KMS-11 (cell line): ENCODE data around the gene C1orf226.
A peak's percentile ranks its signal among the peaks of the same experiment; 100 is the strongest.

Experiments used
- H2AFZ ChIP-seq: fragments of 200-600 bp; sonication (generic); 2 replicates; pipeline ENCODE4 v1.6.1; 2016; ENCODE audit warnings: antibody characterized with exemption, mixed run types, low read depth
- H3K27ac ChIP-seq: fragments of 200-600 bp; sonication (generic); 2 replicates; pipeline ENCODE4 v1.6.1; 2016; ENCODE audit warnings: mild to moderate bottlenecking, mixed run types
- H3K27me3 ChIP-seq: fragments of 200-600 bp; sonication (generic); 2 replicates; pipeline ENCODE4 v1.6.1; 2017; ENCODE audit warnings: mild to moderate bottlenecking, low read depth, mixed run types, moderate library complexity; ENCODE audit not compliant: insufficient read depth
- H3K36me3 ChIP-seq: fragments of 200-600 bp; sonication (generic); 2 replicates; pipeline ENCODE4 v1.6.1; 2017; ENCODE audit warnings: mild to moderate bottlenecking, mixed run types; ENCODE audit not compliant: insufficient read depth
- H3K4me1 ChIP-seq: fragments of 200-600 bp; sonication (generic); 2 replicates; pipeline ENCODE4 v1.6.1; 2016; ENCODE audit warnings: mild to moderate bottlenecking, low read depth, mixed run types; ENCODE audit not compliant: poor library complexity, severe bottlenecking
- H3K4me2 ChIP-seq: fragments of 200-600 bp; sonication (generic); 2 replicates; pipeline ENCODE4 v1.7.0; 2016; ENCODE audit warnings: mild to moderate bottlenecking, mixed run types
- H3K4me3 ChIP-seq: fragments of 200-600 bp; sonication (generic); IDR thresholded peaks from 2 replicates; pipeline ENCODE4 v1.6.1; 2017; ENCODE audit warnings: low read depth, low read length, mixed read lengths; ENCODE audit not compliant: insufficient read depth
- H3K79me2 ChIP-seq: fragments of 200-600 bp; sonication (generic); 2 replicates; pipeline ENCODE4 v1.6.1; 2016; ENCODE audit warnings: low read depth, mixed run types; ENCODE audit not compliant: insufficient read depth
- H3K9ac ChIP-seq: fragments of 200-600 bp; sonication (generic); 2 replicates; pipeline ENCODE4 v1.6.1; 2016; ENCODE audit warnings: mild to moderate bottlenecking, mixed run types
- H4K20me1 ChIP-seq: fragments of 200-600 bp; sonication (generic); 2 replicates; pipeline ENCODE4 v1.6.1; 2016; ENCODE audit warnings: mild to moderate bottlenecking, mixed run types; ENCODE audit not compliant: insufficient read depth
- TF ChIP-seq, protein P1 (sequence below): fragments of 200-600 bp; sonication (generic); conservative IDR thresholded peaks from 2 replicates; pipeline ENCODE4 v1.6.1; 2017; ENCODE audit warnings: low read depth, mild to moderate bottlenecking, antibody characterized with exemption, low read length, moderate library complexity, mixed read lengths

C1orf226 gene

DNA sequence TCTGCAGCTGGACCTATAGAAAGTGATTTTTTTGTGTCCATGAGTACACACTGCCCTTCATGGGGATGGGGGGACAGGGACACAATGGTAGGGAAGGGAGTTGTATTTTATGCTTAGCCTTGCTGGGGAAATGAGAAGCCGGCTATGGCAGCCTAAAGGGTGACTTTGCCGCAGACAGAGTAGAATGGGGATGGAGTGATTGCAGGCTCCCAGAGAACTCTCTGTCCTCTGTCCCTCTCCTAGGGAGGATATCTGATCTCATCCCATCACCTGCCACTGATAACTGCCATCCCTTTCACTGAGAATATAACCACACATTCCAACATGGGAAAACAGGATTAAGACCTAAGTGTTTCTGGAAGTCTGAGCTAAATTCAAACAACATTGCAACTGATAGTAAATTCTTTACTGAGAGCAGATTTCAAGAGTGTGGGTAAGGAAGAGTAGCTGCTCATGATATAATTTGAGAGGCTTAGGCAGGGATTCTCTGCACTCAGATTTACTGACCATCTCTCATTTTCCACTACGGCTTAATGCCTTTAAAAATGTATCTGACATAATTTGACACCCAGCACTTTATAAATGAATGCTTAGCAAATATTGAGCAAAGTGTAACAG is 16.5 kb downstream of the C1orf226 start:
- Histone ChIP-seq H3K4me2 (no peak overlapping the region), H3K4me3 (no peak overlapping the region), H3K9ac (no peak overlapping the region), H2AFZ (no peak overlapping the region), H4K20me1 (no peaks in the 10 kb centered on the region), H3K36me3 (no peaks in the 10 kb centered on the region), H3K4me1 (peaks cover 16% of the 10 kb centered on the region), H3K27me3 (no peaks in the 10 kb centered on the region), H3K27ac (no peak overlapping the region), H3K79me2 (no peaks in the 10 kb centered on the region)
- TF ChIP-seq, protein P1, sequence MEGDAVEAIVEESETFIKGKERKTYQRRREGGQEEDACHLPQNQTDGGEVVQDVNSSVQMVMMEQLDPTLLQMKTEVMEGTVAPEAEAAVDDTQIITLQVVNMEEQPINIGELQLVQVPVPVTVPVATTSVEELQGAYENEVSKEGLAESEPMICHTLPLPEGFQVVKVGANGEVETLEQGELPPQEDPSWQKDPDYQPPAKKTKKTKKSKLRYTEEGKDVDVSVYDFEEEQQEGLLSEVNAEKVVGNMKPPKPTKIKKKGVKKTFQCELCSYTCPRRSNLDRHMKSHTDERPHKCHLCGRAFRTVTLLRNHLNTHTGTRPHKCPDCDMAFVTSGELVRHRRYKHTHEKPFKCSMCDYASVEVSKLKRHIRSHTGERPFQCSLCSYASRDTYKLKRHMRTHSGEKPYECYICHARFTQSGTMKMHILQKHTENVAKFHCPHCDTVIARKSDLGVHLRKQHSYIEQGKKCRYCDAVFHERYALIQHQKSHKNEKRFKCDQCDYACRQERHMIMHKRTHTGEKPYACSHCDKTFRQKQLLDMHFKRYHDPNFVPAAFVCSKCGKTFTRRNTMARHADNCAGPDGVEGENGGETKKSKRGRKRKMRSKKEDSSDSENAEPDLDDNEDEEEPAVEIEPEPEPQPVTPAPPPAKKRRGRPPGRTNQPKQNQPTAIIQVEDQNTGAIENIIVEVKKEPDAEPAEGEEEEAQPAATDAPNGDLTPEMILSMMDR = no peak

DNA sequence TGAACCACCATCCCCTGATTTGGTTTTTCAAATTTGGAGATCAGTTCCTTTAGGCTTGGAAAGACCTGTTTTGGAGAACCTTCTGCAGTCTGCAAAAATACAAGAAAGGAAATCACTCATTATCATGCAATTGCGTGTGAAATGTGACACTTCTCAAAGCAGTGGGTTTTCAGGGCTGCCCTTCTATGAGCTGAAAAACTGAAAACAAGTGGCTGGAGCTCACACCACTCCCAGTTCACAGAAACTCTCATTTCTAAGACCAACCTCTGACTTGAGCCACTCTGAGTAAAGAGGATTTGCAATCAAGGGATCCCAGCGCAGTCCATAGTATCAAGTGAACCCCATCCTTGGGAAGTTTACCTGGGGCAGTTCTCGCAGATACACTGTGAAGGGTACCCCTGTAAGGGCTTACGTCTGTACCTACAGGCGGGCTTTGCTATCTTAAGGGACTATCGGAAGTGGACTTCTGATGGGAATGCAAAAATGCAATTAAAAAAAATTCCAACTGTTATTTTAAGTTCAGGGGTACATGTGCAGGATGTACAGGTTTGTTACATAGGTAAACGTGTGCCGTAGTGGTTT is 17.6 kb downstream of the C1orf226 start:
- H3K27me3 ChIP-seq = no peaks in the 10 kb centered on the region
- no peaks in the 10 kb centered on the region for H3K36me3 ChIP-seq
- H3K4me1 ChIP-seq = peaks cover 16% of the 10 kb centered on the region
- H3K79me2 ChIP-seq = no peaks in the 10 kb centered on the region
- peak overlapping the region; percentile 11; the same call in 1 of the 2 replicates for H3K4me2 ChIP-seq
- H4K20me1 ChIP-seq = no peaks in the 10 kb centered on the region
- TF ChIP-seq, protein P1 = no peak
- H3K27ac ChIP-seq = no peak overlapping the region
- no peak overlapping the region for H3K4me3 ChIP-seq
- no peak overlapping the region for H2AFZ ChIP-seq
- no peak overlapping the region for H3K9ac ChIP-seq

DNA sequence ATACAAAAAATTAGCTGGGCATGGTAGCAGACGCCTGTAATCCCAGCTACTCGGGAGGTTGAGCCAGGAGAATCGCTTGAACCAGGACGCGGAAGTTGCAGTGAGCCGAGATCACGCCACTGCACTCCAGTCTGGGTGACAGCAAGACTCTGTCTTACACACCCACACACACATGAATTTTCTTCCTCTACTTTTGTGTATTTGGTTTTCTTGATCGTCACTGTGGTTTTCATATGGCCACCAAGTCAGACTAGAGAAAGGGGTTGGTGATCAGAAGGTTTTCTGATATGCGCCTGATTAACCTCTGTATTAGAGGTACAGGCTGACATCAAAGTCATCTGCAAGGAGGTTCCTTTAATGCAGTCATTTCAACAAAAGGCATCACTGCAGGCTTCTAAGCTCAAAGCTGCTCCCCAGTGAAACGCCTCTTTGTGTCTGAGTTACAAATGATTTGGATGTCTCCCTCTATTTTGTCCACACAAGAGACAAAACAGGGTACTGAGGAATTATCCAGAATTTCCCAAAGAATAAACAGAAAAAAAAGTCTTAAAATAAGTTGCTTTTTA is 19.3 kb downstream of the C1orf226 start:
- H3K4me2 ChIP-seq = no peak overlapping the region
- TF ChIP-seq, protein P1 = no peak
- H3K27me3 ChIP-seq = no peaks in the 10 kb centered on the region
- H3K9ac ChIP-seq = no peak overlapping the region
- no peaks in the 10 kb centered on the region for H3K36me3 ChIP-seq
- H3K79me2 ChIP-seq = no peaks in the 10 kb centered on the region
- no peak overlapping the region for H2AFZ ChIP-seq
- H3K4me3 ChIP-seq = no peak overlapping the region
- H3K4me1 ChIP-seq = peaks cover 19% of the 10 kb centered on the region
- no peaks in the 10 kb centered on the region for H4K20me1 ChIP-seq
- no peak overlapping the region for H3K27ac ChIP-seq

DNA sequence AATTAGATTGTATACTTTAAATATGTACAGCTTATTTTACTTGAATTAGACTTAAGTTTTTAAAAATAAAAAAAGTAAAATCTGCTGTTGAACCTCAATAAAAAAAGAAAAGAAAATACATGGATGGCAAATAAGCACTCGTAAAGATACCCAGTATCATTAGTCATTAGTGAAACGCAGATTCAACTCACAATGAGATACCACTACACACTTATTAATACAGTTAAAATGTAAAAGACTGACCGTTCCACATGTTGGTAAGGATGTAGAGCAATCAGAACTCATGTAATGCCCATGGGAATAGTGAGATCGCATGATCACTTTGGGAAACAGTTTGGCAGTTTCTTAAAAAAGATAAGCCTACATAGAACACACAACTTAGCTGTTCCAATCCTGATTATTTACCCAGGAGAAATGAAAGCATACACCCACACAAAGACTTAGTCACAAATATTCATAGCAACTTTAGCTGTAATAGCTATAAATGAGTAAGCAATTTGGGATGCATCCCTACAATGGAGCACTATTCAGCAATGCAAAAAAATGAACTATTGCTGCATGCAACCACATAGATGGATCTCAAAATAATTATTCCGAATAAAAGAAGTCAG is 23.1 kb downstream of the C1orf226 start:
- no peak overlapping the region for H3K4me3 ChIP-seq
- TF ChIP-seq, protein P1 = no peak
- H2AFZ ChIP-seq = no peak overlapping the region
- H3K27me3 ChIP-seq = no peaks in the 10 kb centered on the region
- no peaks in the 10 kb centered on the region for H3K36me3 ChIP-seq
- H3K79me2 ChIP-seq = no peaks in the 10 kb centered on the region
- H3K4me1 ChIP-seq = peaks cover 30% of the 10 kb centered on the region
- no peak overlapping the region for H3K4me2 ChIP-seq
- no peaks in the 10 kb centered on the region for H4K20me1 ChIP-seq
- no peak overlapping the region for H3K27ac ChIP-seq
- no peak overlapping the region for H3K9ac ChIP-seq
